ENCODE results near the gene BTBD1. TPM values are rescaled to one million over a fixed set of nuclear protein-coding genes. Genes with fewer than 3 reads are reported as not detected.
"Not testable (repeated sequence)": the region's sequence is repeated elsewhere in the genome, so short reads cannot be mapped to it uniquely, and the experiment has no call there.

BTBD1 gene
- polyA plus RNA-seq, 1 of the 3 experiments (the other 2 are of a cell fraction), result 34.4 TPM

- no peak for TF ChIP-seq MAX (IDR thresholded peaks at IDR 0.05; ENCODE audit: low read depth)
Observed at GRCh38 chr15:83036253-83036652, 30.8 kb downstream of the BTBD1 start (continued).

- H3K9me3 ChIP-seq; H3K9ac ChIP-seq; DNase-seq; POLR2A ChIA-PET; H3F3A ChIP-seq (replicated peaks; ENCODE audit: insufficient read depth); H3K27ac ChIP-seq (ENCODE audit: low read depth in 2 of 2, low read length in 1 of 2); H2AFZ ChIP-seq (ENCODE audit: low read depth); H3K9me2 ChIP-seq; CTCF ChIA-PET; H3K27me3 ChIP-seq (ENCODE audit: insufficient read depth); H3K4me3 ChIP-seq (ENCODE audit: low read depth in 2 of 2, low read length in 1 of 2); H3K4me2 ChIP-seq; H3K4me1 ChIP-seq (ENCODE audit: control insufficient read depth in 1 of 2, insufficient read depth in 2 of 2, low read depth in 1 of 2, low read length in 1 of 2): not testable (repeated sequence)
- WGBS (ENCODE audit: low lambda C conversion rate), result over 99% methylated on average over 6 of the region's 6 CpGs
- H3K79me2 ChIP-seq (ENCODE audit: insufficient read depth), result peaks cover 90% of the 10 kb centered on the region
- peaks cover 26 to 58% of the 10 kb centered on the region in 2 experiments for H3K36me3 ChIP-seq (replicated peaks in 1 of 2; ENCODE audit: control insufficient read depth in 1 of 2, insufficient read depth in 2 of 2, low read length in 1 of 2)
- peaks cover 12% of the 10 kb centered on the region for H4K20me1 ChIP-seq (ENCODE audit: insufficient read depth)
Observed at GRCh38 chr15:83031234-83031633, 35.8 kb downstream of the BTBD1 start.

- CTCF ChIA-PET, result no interaction called here
Observed at GRCh38 chr15:83030021-83030420, 37.0 kb downstream of the BTBD1 start.

GRCh38 chr15:83018436-83018835, 48.6 kb downstream of the BTBD1 start:
- Histone ChIP-seq H3K36me3 (replicated peaks in 1 of 2; ENCODE audit: control insufficient read depth in 1 of 2, insufficient read depth in 2 of 2, low read length in 1 of 2) (peaks cover 30 to 37% of the 10 kb centered on the region in 2 experiments), H3K27ac (ENCODE audit: low read depth in 2 of 2, low read length in 1 of 2) (no peak overlapping the region), H3F3A (replicated peaks; ENCODE audit: insufficient read depth) (peaks cover 21% of the 10 kb centered on the region), H3K79me2 (ENCODE audit: insufficient read depth) (peaks cover 6% of the 10 kb centered on the region; the same call in 1 of the 2 replicates), H3K9ac (no peak overlapping the region), H3K4me1 (ENCODE audit: control insufficient read depth in 1 of 2, insufficient read depth in 2 of 2, low read depth in 1 of 2, low read length in 1 of 2) (peaks cover 0 to 5% of the 10 kb centered on the region in 2 experiments; a peak in 1 of 4 replicates), H3K9me3 (no peaks in the 10 kb centered on the region), H3K27me3 (ENCODE audit: insufficient read depth) (no peaks in the 10 kb centered on the region), H2AFZ (ENCODE audit: low read depth) (no peak overlapping the region), H3K4me2 (no peak overlapping the region), H3K4me3 (ENCODE audit: low read depth in 2 of 2, low read length in 1 of 2) (no peak overlapping the region), H3K9me2 (no peaks in the 10 kb centered on the region), H4K20me1 (ENCODE audit: insufficient read depth) (no peaks in the 10 kb centered on the region; the same call in 1 of the 2 replicates)
- no peak for TF ChIP-seq RAD21 (IDR thresholded peaks at IDR 0.05; ENCODE audit: low read length)
- no peak for TF ChIP-seq ZBTB33 (IDR thresholded peaks at IDR 0.05; ENCODE audit: borderline replicate concordance, low read depth)
- WGBS (ENCODE audit: low lambda C conversion rate), result 87% methylated on average over 2 of the region's 2 CpGs
- CTCF ChIA-PET, result no interaction called here
- DNase-seq, result no peak
- POLR2A ChIA-PET, result no interaction called here

More at GRCh38 chr15:83030021-83030420, 37.0 kb downstream of the BTBD1 start:
- no peak overlapping the region for H3K27ac ChIP-seq (ENCODE audit: low read depth in 2 of 2, low read length in 1 of 2)
- H3K27me3 ChIP-seq (ENCODE audit: insufficient read depth), result no peaks in the 10 kb centered on the region
- no peaks in the 10 kb centered on the region for H3K9me2 ChIP-seq
- no peaks in the 10 kb centered on the region for H3K9me3 ChIP-seq
- TF ChIP-seq GABPA (IDR thresholded peaks at IDR 0.05; ENCODE audit: low read depth), result no peak
- TF ChIP-seq FOXJ3 (CRISPR knock-in tag; IDR thresholded peaks at IDR 0.05), result no peak
- no peak for TF ChIP-seq MEF2A (IDR thresholded peaks at IDR 0.05; ENCODE audit: borderline replicate concordance, low read depth)
- no peaks in the 10 kb centered on the region for H3K4me1 ChIP-seq (ENCODE audit: control insufficient read depth in 1 of 2, insufficient read depth in 2 of 2, low read depth in 1 of 2, low read length in 1 of 2)
- H2AFZ ChIP-seq (ENCODE audit: low read depth), result no peak overlapping the region
- POLR2A ChIA-PET, result no interaction called here
- H3F3A ChIP-seq (replicated peaks; ENCODE audit: insufficient read depth), result peaks cover 3% of the 10 kb centered on the region
- peaks cover 87% of the 10 kb centered on the region for H3K79me2 ChIP-seq (ENCODE audit: insufficient read depth)
- H3K4me2 ChIP-seq, result no peak overlapping the region
- no peak overlapping the region for H3K4me3 ChIP-seq (ENCODE audit: low read depth in 2 of 2, low read length in 1 of 2)
- H3K9ac ChIP-seq, result no peak overlapping the region
- no peak for DNase-seq
- peaks cover 26 to 52% of the 10 kb centered on the region in 2 experiments for H3K36me3 ChIP-seq (replicated peaks in 1 of 2; ENCODE audit: control insufficient read depth in 1 of 2, insufficient read depth in 2 of 2, low read length in 1 of 2)
- 84% methylated on average over 8 of the region's 8 CpGs for WGBS (ENCODE audit: low lambda C conversion rate)
- peaks cover 7% of the 10 kb centered on the region for H4K20me1 ChIP-seq (ENCODE audit: insufficient read depth)
